Mesenchymal stem cell (in vitro differentiated cells and primary cell): ENCODE measurements around the gene HABP2.

Experiments
- DNase-seq: peaks from one replicate; pipeline ENCODE4 v3.0.0-alpha.2; 2013
- H2AFZ ChIP-seq: one replicate; pipeline ENCODE4 v1.6.1; 2013; ENCODE audit warnings: low read depth, mild to moderate bottlenecking, control low read depth, inconsistent platforms, low read length, moderate library complexity
- H2AK5ac ChIP-seq: 2 replicates; pipeline ENCODE4 v1.6.1; 2013; ENCODE audit warnings: low read length, moderate library complexity, mild to moderate bottlenecking, inconsistent platforms; ENCODE audit not compliant: severe bottlenecking
- H2BK120ac ChIP-seq: one replicate; pipeline ENCODE4 v1.6.1; 2013; ENCODE audit warnings: low read depth, mild to moderate bottlenecking, inconsistent platforms, low read length, moderate library complexity
- H2BK12ac ChIP-seq, 2 experiments: one replicate each; pipeline ENCODE4 v1.6.1; 2013; ENCODE audit warnings: inconsistent platforms in 2 of 2, low read length in 2 of 2, mild to moderate bottlenecking in 2 of 2, moderate library complexity in 2 of 2, control low read depth in 1 of 2
- H2BK15ac ChIP-seq: one replicate; pipeline ENCODE4 v1.6.1; 2013; ENCODE audit warnings: mild to moderate bottlenecking, low read depth, inconsistent platforms; ENCODE audit not compliant: poor library complexity, severe bottlenecking
- H2BK5ac ChIP-seq: 2 replicates; pipeline ENCODE4 v1.6.1; 2013; ENCODE audit warnings: low read depth, mild to moderate bottlenecking, low read length, control low read depth, inconsistent platforms; ENCODE audit not compliant: poor library complexity, severe bottlenecking
- H3K14ac ChIP-seq, 2 experiments: one replicate each; pipeline ENCODE4 v1.6.1; 2013; ENCODE audit warnings: inconsistent platforms in 2 of 2, low read length in 2 of 2, control low read depth in 1 of 2, mild to moderate bottlenecking in 1 of 2, moderate library complexity in 1 of 2
- H3K18ac ChIP-seq, 2 experiments: one replicate each; pipeline ENCODE4 v1.6.1; 2013; ENCODE audit warnings: inconsistent platforms in 2 of 2, low read length in 2 of 2, control low read depth in 1 of 2, low read depth in 1 of 2, mild to moderate bottlenecking in 1 of 2
- H3K23ac ChIP-seq, 2 experiments: one replicate each; pipeline ENCODE4 v1.6.1; 2013; ENCODE audit warnings: inconsistent platforms in 2 of 2, low read length in 2 of 2, mild to moderate bottlenecking in 2 of 2, moderate library complexity in 2 of 2, control low read depth in 1 of 2
- H3K27ac ChIP-seq: 2 replicates; pipeline ENCODE4 v1.5.1; 2013; ENCODE audit warnings: mild to moderate bottlenecking, moderate library complexity, low read length, control low read depth, inconsistent platforms; ENCODE audit not compliant: poor library complexity, severe bottlenecking
- H3K27me3 ChIP-seq, 2 experiments: 2 replicates each; pipeline versions ENCODE4 v1.6.1 to v1.7.0; 2013; ENCODE audit warnings: low read length in 2 of 2, mild to moderate bottlenecking in 2 of 2, moderate library complexity in 2 of 2, control low read depth in 1 of 2, inconsistent platforms in 1 of 2; ENCODE audit not compliant: control insufficient read depth in 1 of 2, insufficient read depth in 1 of 2
- H3K36me3 ChIP-seq, 2 experiments: 2 replicates each; pipeline versions ENCODE4 v1.6.1 to v1.7.0; 2013; ENCODE audit warnings: low read length in 2 of 2, control low read depth in 1 of 2, inconsistent platforms in 1 of 2, low read depth in 1 of 2, mild to moderate bottlenecking in 1 of 2; ENCODE audit not compliant: insufficient read depth in 2 of 2, control insufficient read depth in 1 of 2
- H3K4ac ChIP-seq, 2 experiments: one replicate each; pipeline ENCODE4 v1.6.1; 2013; ENCODE audit warnings: inconsistent platforms in 2 of 2, low read length in 2 of 2, mild to moderate bottlenecking in 2 of 2, moderate library complexity in 2 of 2, control low read depth in 1 of 2, low read depth in 1 of 2
- H3K4me1 ChIP-seq: 2 replicates; pipeline ENCODE4 v1.6.1; 2013; ENCODE audit warnings: low read depth, low read length, control low read depth; ENCODE audit not compliant: control insufficient read depth, insufficient read depth
- H3K4me2 ChIP-seq: 2 replicates; pipeline ENCODE4 v1.6.1; 2013; ENCODE audit warnings: low read length, mild to moderate bottlenecking, inconsistent platforms; ENCODE audit not compliant: poor library complexity, severe bottlenecking
- H3K4me3 ChIP-seq, 2 experiments: 2 replicates each; pipeline versions ENCODE4 v1.5.1 to v1.7.0; 2013; ENCODE audit warnings: low read length in 2 of 2, mild to moderate bottlenecking in 2 of 2, control low read depth in 1 of 2, low read depth in 1 of 2; ENCODE audit not compliant: insufficient read depth in 1 of 2
- H3K79me1 ChIP-seq: replicated peaks from 2 replicates; pipeline ENCODE4 v1.6.1; 2013; ENCODE audit warnings: mild to moderate bottlenecking, control low read depth, low read length, inconsistent platforms; ENCODE audit not compliant: poor library complexity, severe bottlenecking
- H3K9ac ChIP-seq: 2 replicates; pipeline ENCODE4 v1.7.0; 2013; ENCODE audit warnings: mild to moderate bottlenecking, low read length, moderate library complexity
- H3K9me3 ChIP-seq: 2 replicates; pipeline ENCODE4 v1.7.0; 2013; ENCODE audit warnings: mild to moderate bottlenecking, low read length; ENCODE audit not compliant: control insufficient read depth
- H4K8ac ChIP-seq: one replicate; pipeline ENCODE4 v1.6.1; 2013; ENCODE audit warnings: inconsistent platforms, mild to moderate bottlenecking, low read length, moderate library complexity
- H4K91ac ChIP-seq: one replicate; pipeline ENCODE4 v1.6.1; 2013; ENCODE audit warnings: mild to moderate bottlenecking, low read length, inconsistent platforms
- WGBS: methylation state at CpG from one replicate; pipeline ENCODE4 v1.1.7; 2013; ENCODE audit warnings: mixed read lengths; 5-methylcytosine and 5-hydroxymethylcytosine counted together

HABP2 gene

DNA sequence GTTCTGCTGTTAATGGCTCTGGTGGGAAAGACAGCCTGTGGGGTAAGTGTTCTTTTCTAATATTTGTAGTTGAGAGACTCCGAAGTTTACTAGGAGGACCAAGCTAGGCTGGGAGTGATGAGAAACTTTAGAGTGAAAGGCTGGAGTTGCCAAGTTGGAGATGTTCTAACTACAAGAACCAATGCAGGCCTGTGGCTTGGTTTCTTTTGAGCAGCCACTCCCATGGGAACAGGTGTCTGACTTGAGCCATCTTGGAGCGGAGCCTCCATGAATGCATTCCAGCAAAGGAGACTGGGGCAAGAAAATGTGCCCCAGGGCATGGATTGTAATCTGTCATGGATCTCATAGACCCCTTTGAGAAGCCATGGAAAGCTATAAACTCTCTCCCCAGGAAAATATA lies 296 bp downstream of the HABP2 start:
- no peak overlapping the region for H2BK15ac ChIP-seq

GRCh38 chr10:113554214-113554613 lies 1.4 kb downstream of the HABP2 start:
- Histone ChIP-seq H3K18ac (no peak overlapping the region), H4K8ac (no peak overlapping the region), H3K9me3 (no peaks in the 10 kb centered on the region), H3K23ac (no peak overlapping the region), H3K14ac (no peak overlapping the region), H3K9ac (no peak overlapping the region), H3K4me2 (no peak overlapping the region), H3K4me3 (no peak overlapping the region), H3K27me3 (peaks cover 12 to 34% of the 10 kb centered on the region in 2 experiments), H2BK15ac (no peak overlapping the region), H3K27ac (no peak overlapping the region), H4K91ac (no peak overlapping the region), H3K4me1 (peaks cover 9% of the 10 kb centered on the region), H2BK120ac (no peak overlapping the region), H3K4ac (no peak overlapping the region), H3K36me3 (no peaks in the 10 kb centered on the region), H2AK5ac (no peak overlapping the region), H3K79me1 (no peaks in the 10 kb centered on the region), H2AFZ (no peak overlapping the region), H2BK12ac (no peak overlapping the region), H2BK5ac (no peak overlapping the region)
- WGBS = 86% methylated on average over 3 of the region's 5 CpGs
- no peak for DNase-seq

More for the DNA sequence above, 296 bp downstream of the HABP2 start:
- H2BK5ac ChIP-seq = no peak overlapping the region
- H3K36me3 ChIP-seq = no peaks in the 10 kb centered on the region
- H2AK5ac ChIP-seq = no peak overlapping the region
- H3K4me1 ChIP-seq = peaks cover 9% of the 10 kb centered on the region
- no peak overlapping the region for H4K8ac ChIP-seq
- no peak overlapping the region for H3K23ac ChIP-seq
- H3K4me3 ChIP-seq = no peak overlapping the region
- H3K18ac ChIP-seq = no peak overlapping the region
- peak overlapping the region; percentile 14 for H3K27ac ChIP-seq
- no peak overlapping the region for H3K14ac ChIP-seq
- peaks cover 5 to 25% of the 10 kb centered on the region in 2 experiments for H3K27me3 ChIP-seq
- H4K91ac ChIP-seq = no peak overlapping the region
- H3K4ac ChIP-seq = no peak overlapping the region
- H3K4me2 ChIP-seq = no peak overlapping the region
- DNase-seq = no peak
- WGBS = 92% methylated on average over 2 of the region's 2 CpGs
- no peaks in the 10 kb centered on the region for H3K79me1 ChIP-seq
- H2BK120ac ChIP-seq = no peak overlapping the region
- H3K9ac ChIP-seq = no peak overlapping the region
- no peak overlapping the region for H2AFZ ChIP-seq
- H3K9me3 ChIP-seq = no peaks in the 10 kb centered on the region
- H2BK12ac ChIP-seq = no peak overlapping the region

- Histone ChIP-seq H3K27ac (no peak overlapping the region), H3K18ac (no peak overlapping the region), H4K91ac (no peak overlapping the region), H2AFZ (no peak overlapping the region), H2BK120ac (no peak overlapping the region), H3K9me3 (no peaks in the 10 kb centered on the region), H3K14ac (no peak overlapping the region), H3K4me1 (peaks cover 9% of the 10 kb centered on the region), H3K4me3 (no peak overlapping the region), H3K9ac (no peak overlapping the region), H2BK12ac (no peak overlapping the region), H3K36me3 (no peaks in the 10 kb centered on the region), H3K79me1 (no peaks in the 10 kb centered on the region), H3K23ac (no peak overlapping the region), H3K4me2 (no peak overlapping the region), H2BK15ac (no peak overlapping the region), H4K8ac (no peak overlapping the region), H2AK5ac (no peak overlapping the region), H3K4ac (no peak overlapping the region), H3K27me3 (peaks cover 17 to 44% of the 10 kb centered on the region in 2 experiments), H2BK5ac (no peak overlapping the region)
- DNase-seq = no peak
- WGBS = 78% methylated on average over 3 of the region's 3 CpGs
Measured at GRCh38 chr10:113555245-113555644, 2.4 kb downstream of the HABP2 start.

DNA sequence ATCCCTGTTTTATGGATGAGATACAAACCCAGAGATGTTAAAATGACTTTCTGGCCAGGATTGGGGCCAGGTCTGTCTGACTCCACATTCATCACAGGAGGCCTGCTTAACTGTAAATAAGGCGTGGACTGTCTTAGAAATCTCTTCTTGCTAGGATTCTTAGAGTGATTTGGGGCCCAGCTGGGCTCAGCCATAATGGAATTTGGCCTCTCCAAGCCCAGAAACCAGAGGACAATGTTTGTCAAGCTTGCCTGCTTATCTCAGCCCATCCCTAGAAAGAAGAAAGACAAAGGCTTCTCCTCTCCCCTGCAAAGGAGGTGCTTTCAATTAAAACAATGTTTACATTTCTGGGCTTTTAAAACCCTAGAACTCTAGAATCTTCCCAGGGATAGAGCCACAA lies 2.9 kb downstream of the HABP2 start:
- Histone ChIP-seq H2BK5ac (no peak overlapping the region), H3K36me3 (no peaks in the 10 kb centered on the region), H3K4ac (no peak overlapping the region), H2AK5ac (no peak overlapping the region), H3K27ac (no peak overlapping the region), H3K9ac (no peak overlapping the region), H2BK12ac (no peak overlapping the region), H3K18ac (no peak overlapping the region), H3K79me1 (no peaks in the 10 kb centered on the region), H3K23ac (no peak overlapping the region), H3K4me1 (peaks cover 7% of the 10 kb centered on the region), H3K27me3 (peaks cover 17 to 46% of the 10 kb centered on the region in 2 experiments), H3K14ac (no peak overlapping the region), H3K9me3 (no peaks in the 10 kb centered on the region), H2BK15ac (no peak overlapping the region), H4K91ac (no peak overlapping the region), H4K8ac (no peak overlapping the region), H3K4me2 (no peak overlapping the region), H3K4me3 (no peak overlapping the region), H2BK120ac (no peak overlapping the region), H2AFZ (no peak overlapping the region)
- DNase-seq = no peak
- 33% methylated on average over 1 of the region's 1 CpG for WGBS
